Liver (tissue), 9 donors: ENCODE results near the gene BACH2. TPM values are rescaled to one million over a fixed set of nuclear protein-coding genes. Genes with fewer than 3 reads are reported as not detected.

Experiments used
- DNase-seq: peaks from one replicate; pipeline ENCODE4 v3.0.0-alpha.2; 2017; ENCODE audit warnings: low spot score
- H3K27ac ChIP-seq, 2 donors: one replicate each; pipeline ENCODE4 v1.7.0; 2013; ENCODE audit warnings: inconsistent platforms in 2 of 2, low read length in 2 of 2, control low read depth in 1 of 2, low read depth in 1 of 2, mild to moderate bottlenecking in 1 of 2
- H3K27me3 ChIP-seq, 4 donors: one replicate each; pipeline versions ENCODE4 v1.6.1 to v1.7.0; 2013; ENCODE audit warnings: low read length in 3 of 4, inconsistent platforms in 1 of 4, mild to moderate bottlenecking in 1 of 4, moderate library complexity in 1 of 4; ENCODE audit not compliant: control insufficient read depth in 4 of 4, insufficient read depth in 4 of 4
- H3K36me3 ChIP-seq, 4 donors: one replicate each; pipeline versions ENCODE4 v1.6.1 to v1.7.0; 2013; ENCODE audit warnings: low read length in 3 of 4, mild to moderate bottlenecking in 3 of 4, low read depth in 1 of 4, moderate library complexity in 1 of 4; ENCODE audit not compliant: control insufficient read depth in 4 of 4, insufficient read depth in 3 of 4
- H3K4me1 ChIP-seq, 4 donors: one replicate each; pipeline versions ENCODE4 v1.6.1 to v1.7.0; 2013; ENCODE audit warnings: low read length in 3 of 4, mild to moderate bottlenecking in 3 of 4, moderate library complexity in 1 of 4; ENCODE audit not compliant: control insufficient read depth in 4 of 4, insufficient read depth in 4 of 4
- H3K4me3 ChIP-seq, 3 donors: one replicate each; pipeline versions ENCODE4 v1.6.1 to v1.7.0; 2013; ENCODE audit warnings: low read length in 3 of 3, control low read depth in 1 of 3, low read depth in 1 of 3, mild to moderate bottlenecking in 1 of 3
- H3K9ac ChIP-seq, 2 donors: one replicate each; pipeline ENCODE4 v1.7.0; 2013; ENCODE audit warnings: low read length in 2 of 2, mild to moderate bottlenecking in 2 of 2, moderate library complexity in 2 of 2, control low read depth in 1 of 2, low read depth in 1 of 2
- H3K9me3 ChIP-seq, 4 donors: one replicate each; pipeline versions ENCODE4 v1.6.1 to v1.7.0; 2013; ENCODE audit warnings: low read length in 3 of 4; ENCODE audit not compliant: control insufficient read depth in 4 of 4
- FOXA1 ChIP-seq: IDR thresholded peaks from 2 replicates; pipeline ENCODE4 v1.6.1; 2016; ENCODE audit warnings: antibody characterized with exemption
- FOXA2 ChIP-seq: IDR thresholded peaks from 2 replicates; pipeline ENCODE4 v1.6.1; 2016; ENCODE audit warnings: antibody characterized with exemption
- GABPA ChIP-seq, 2 donors: IDR thresholded peaks in 1 of 2; conservative IDR thresholded peaks in 1 of 2; 2 replicates each; pipeline ENCODE4 v1.6.1; 2016; ENCODE audit warnings: antibody characterized with exemption in 2 of 2, mild to moderate bottlenecking in 1 of 2, moderate library complexity in 1 of 2
- HNF4A ChIP-seq, 2 donors: conservative IDR thresholded peaks; 2 replicates each; pipeline ENCODE4 v1.6.1; 2016; ENCODE audit warnings: antibody characterized with exemption in 2 of 2, mild to moderate bottlenecking in 2 of 2
- JUND ChIP-seq, 2 donors: IDR thresholded peaks; 2 replicates each; pipeline ENCODE4 v1.6.1; 2016; ENCODE audit warnings: antibody characterized with exemption in 2 of 2
- NR2F2 ChIP-seq: IDR thresholded peaks from 2 replicates; pipeline ENCODE4 v1.6.1; 2016; ENCODE audit warnings: antibody characterized with exemption
- RAD21 ChIP-seq, 2 donors: IDR thresholded peaks; 2 replicates each; pipeline ENCODE4 v1.6.1; 2016; ENCODE audit warnings: antibody characterized with exemption in 2 of 2, mild to moderate bottlenecking in 2 of 2
- SP1 ChIP-seq: IDR thresholded peaks from 2 replicates; pipeline ENCODE4 v1.6.1; 2018; ENCODE audit warnings: antibody characterized with exemption, mild to moderate bottlenecking
- TAF1 ChIP-seq: conservative IDR thresholded peaks from 2 replicates; pipeline ENCODE4 v1.6.1; 2016; ENCODE audit warnings: antibody characterized with exemption, mild to moderate bottlenecking
- YY1 ChIP-seq: IDR thresholded peaks from 2 replicates; pipeline ENCODE4 v1.6.1; 2016; ENCODE audit warnings: antibody characterized with exemption, mild to moderate bottlenecking
- WGBS: extraction: QIAGEN DNeasy Blood & Tissue Kit; methylation state at CpG from one replicate; pipeline ENCODE4 v1.1.7; 2013; 5-methylcytosine and 5-hydroxymethylcytosine counted together
- polyA plus RNA-seq, 2 donors: library from polyadenylated mRNA; stranded (reverse) in 1 of 2; unstranded in 1 of 2; fragments of 200-250 nt in 1 of 2; fragments of >200 nt in 1 of 2; fragmentation: Nextera tagmentation in 1 of 2; extraction: Ambion mirVana in 1 of 2; gene quantifications; one replicate each; pipeline versions ENCODE4 v1.2.1 to v1.2.3, GENCODE V29; 2013 to 2015
- total RNA-seq, 2 donors: library from RNA; depleted of rRNA; stranded (reverse); fragments of >200 nt; gene quantifications; one replicate each; pipeline ENCODE4 v1.2.3, GENCODE V29; 2014
- TF ChIP-seq, protein P1 (sequence below): IDR thresholded peaks from 2 replicates; pipeline ENCODE4 v1.6.1; 2016; ENCODE audit warnings: antibody characterized with exemption
- TF ChIP-seq, protein P2 (sequence below): IDR thresholded peaks from 2 replicates; pipeline ENCODE4 v1.6.1; 2016; ENCODE audit warnings: antibody characterized with exemption
- TF ChIP-seq, protein P3 (sequence below): IDR thresholded peaks from 2 replicates; pipeline ENCODE4 v1.6.1; 2016; ENCODE audit warnings: antibody characterized with exemption
- TF ChIP-seq, protein P4 (sequence below): IDR thresholded peaks from 2 replicates; pipeline ENCODE4 v1.6.1; 2016; ENCODE audit warnings: antibody characterized with exemption, mild to moderate bottlenecking
- donor health status: healthy.
- donor health status: healthy.
- donor health status: healthy.
- donor health status: healthy.
- donor health status: healthy.

BACH2 gene
- total and polyA plus RNA-seq, 4 donors, result 1.9 to 3.7 (median 1.9) TPM

DNA sequence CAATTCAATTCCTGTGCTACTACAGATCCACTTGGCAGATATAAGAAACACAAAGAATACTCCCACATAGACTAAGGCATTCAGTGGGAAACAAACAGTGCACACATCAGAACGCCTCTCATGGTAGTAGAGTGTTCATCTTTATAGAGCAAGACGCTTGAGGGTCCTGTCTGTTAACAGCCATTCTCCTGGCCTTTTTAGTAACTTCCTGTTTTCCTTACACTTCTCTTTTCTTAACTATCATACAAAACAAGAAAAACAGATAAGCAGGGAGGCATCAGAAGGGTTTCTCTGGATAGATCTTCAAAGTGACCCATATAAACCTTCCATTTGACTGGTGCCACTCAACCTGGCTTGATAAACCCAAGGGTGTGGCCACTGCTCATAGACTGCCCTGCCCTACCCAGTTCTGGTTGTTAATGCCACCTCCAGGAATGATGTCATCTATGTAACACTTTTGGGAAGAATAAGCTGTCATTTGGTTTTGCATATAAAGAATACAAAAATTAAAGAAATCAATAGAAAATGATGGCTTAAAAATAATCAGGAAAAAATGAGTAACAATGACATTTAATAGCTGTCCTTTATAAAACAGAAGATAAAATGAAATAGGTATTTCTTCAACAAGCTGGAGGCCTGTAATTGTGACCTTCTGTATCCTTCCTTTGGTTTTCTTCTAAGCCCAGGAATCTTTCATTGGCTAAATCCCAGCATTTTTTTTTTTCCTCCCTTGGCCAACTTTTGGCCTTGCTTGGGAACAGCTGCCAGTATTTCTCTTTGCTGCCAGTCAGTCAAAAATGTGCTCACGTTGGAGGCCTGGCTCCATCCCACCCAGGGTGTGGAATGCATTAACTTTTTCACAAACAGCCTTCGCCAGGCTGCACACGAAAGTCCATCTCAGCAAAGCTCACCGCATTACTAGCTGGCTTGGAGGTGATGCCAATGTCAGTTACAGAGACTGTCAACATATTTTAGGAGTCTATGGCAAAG is 298.9 kb downstream of the BACH2 start:
- peaks cover 0 to 3% (median 0%) of the 10 kb centered on the region in 4 donors for H3K4me1 ChIP-seq
- no peaks in the 10 kb centered on the region for H3K27me3 ChIP-seq
- no peak for DNase-seq
- TF ChIP-seq, protein P1, sequence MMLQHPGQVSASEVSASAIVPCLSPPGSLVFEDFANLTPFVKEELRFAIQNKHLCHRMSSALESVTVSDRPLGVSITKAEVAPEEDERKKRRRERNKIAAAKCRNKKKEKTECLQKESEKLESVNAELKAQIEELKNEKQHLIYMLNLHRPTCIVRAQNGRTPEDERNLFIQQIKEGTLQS, result no peak
- TF ChIP-seq HNF4A (conservative IDR thresholded peaks at IDR 0.05), result no peak
- no peak for TF ChIP-seq GABPA (IDR thresholded peaks at IDR 0.05 in 1 of 2, conservative IDR thresholded peaks at IDR 0.05 in 1 of 2)
- TF ChIP-seq, protein P2, sequence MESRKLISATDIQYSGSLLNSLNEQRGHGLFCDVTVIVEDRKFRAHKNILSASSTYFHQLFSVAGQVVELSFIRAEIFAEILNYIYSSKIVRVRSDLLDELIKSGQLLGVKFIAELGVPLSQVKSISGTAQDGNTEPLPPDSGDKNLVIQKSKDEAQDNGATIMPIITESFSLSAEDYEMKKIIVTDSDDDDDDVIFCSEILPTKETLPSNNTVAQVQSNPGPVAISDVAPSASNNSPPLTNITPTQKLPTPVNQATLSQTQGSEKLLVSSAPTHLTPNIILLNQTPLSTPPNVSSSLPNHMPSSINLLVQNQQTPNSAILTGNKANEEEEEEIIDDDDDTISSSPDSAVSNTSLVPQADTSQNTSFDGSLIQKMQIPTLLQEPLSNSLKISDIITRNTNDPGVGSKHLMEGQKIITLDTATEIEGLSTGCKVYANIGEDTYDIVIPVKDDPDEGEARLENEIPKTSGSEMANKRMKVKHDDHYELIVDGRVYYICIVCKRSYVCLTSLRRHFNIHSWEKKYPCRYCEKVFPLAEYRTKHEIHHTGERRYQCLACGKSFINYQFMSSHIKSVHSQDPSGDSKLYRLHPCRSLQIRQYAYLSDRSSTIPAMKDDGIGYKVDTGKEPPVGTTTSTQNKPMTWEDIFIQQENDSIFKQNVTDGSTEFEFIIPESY, result no peak
- TF ChIP-seq, protein P3, sequence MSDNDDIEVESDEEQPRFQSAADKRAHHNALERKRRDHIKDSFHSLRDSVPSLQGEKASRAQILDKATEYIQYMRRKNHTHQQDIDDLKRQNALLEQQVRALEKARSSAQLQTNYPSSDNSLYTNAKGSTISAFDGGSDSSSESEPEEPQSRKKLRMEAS, result no peak
- TF ChIP-seq NR2F2, result no peak
- no peak for TF ChIP-seq SP1
- no peak for TF ChIP-seq FOXA2
- H3K4me3 ChIP-seq, result no peak overlapping the region
- no peak overlapping the region for H3K27ac ChIP-seq
- no peak overlapping the region for H3K9ac ChIP-seq
- 83% methylated on average over 6 of the region's 6 CpGs for WGBS
- H3K36me3 ChIP-seq, result no peaks in the 10 kb centered on the region
- H3K9me3 ChIP-seq, result no peaks in the 10 kb centered on the region

DNA sequence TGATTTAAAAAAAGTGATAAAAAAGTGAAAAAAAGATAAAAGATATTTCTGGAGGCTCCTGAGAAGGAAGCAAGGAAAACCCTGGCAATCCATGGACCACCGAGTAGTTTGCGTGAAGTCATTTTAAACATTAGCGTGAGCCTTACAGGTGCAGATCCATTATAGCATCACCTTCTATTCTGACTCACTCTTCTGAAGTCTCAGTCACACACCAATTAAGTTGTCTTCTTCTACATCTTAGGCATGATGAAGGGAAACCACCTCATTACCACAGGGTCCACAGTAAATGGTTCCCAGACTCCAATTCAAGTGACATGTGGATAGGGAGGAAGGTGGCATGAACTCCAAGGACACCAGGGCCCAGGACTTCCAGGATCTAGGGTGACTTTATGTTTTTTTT is 303.2 kb downstream of the BACH2 start:
- no peaks in the 10 kb centered on the region for H3K27me3 ChIP-seq
- H3K4me3 ChIP-seq, result no peak overlapping the region
- no peak overlapping the region for H3K9ac ChIP-seq
- 98% methylated on average over 3 of the region's 3 CpGs for WGBS
- H3K9me3 ChIP-seq, result no peaks in the 10 kb centered on the region
- no peaks in the 10 kb centered on the region for H3K4me1 ChIP-seq
- no peak for DNase-seq
- H3K36me3 ChIP-seq, result no peaks in the 10 kb centered on the region
- no peak for TF ChIP-seq FOXA1
- TF ChIP-seq, protein P2, result no peak
- no peak for TF ChIP-seq RAD21 (IDR thresholded peaks at IDR 0.05)
- TF ChIP-seq JUND (IDR thresholded peaks at IDR 0.05), result no peak
- TF ChIP-seq YY1, result no peak
- TF ChIP-seq HNF4A (conservative IDR thresholded peaks at IDR 0.05), result no peak
- no peak overlapping the region for H3K27ac ChIP-seq

DNA sequence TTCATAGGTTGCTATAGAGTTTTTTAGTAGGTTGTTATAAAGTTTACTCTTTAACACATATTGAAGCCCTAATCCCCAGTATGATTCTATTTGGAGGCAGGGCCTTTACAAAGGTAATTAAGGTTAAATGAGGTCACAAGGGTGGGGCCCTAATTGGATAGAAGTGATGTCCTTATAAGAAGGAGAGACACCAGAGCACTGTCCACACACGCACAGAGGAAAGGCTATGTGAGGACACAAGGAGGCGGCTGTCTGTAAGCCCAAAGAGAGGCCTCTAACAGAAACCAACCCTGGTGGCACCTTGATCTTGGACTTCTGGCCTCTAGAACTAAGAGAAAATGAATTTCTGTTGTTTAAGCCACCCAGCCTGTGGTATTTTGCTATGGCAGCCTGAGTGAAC is 303.8 kb downstream of the BACH2 start:
- Histone ChIP-seq H3K9me3 (no peaks in the 10 kb centered on the region), H3K4me3 (no peak overlapping the region), H3K4me1 (no peaks in the 10 kb centered on the region), H3K36me3 (no peaks in the 10 kb centered on the region), H3K27ac (no peak overlapping the region), H3K9ac (no peak overlapping the region), H3K27me3 (no peaks in the 10 kb centered on the region)
- TF ChIP-seq TAF1 (no peak), GABPA (IDR thresholded peaks at IDR 0.05 in 1 of 2, conservative IDR thresholded peaks at IDR 0.05 in 1 of 2) (no peak), RAD21 (IDR thresholded peaks at IDR 0.05) (no peak)
- TF ChIP-seq, protein P4, sequence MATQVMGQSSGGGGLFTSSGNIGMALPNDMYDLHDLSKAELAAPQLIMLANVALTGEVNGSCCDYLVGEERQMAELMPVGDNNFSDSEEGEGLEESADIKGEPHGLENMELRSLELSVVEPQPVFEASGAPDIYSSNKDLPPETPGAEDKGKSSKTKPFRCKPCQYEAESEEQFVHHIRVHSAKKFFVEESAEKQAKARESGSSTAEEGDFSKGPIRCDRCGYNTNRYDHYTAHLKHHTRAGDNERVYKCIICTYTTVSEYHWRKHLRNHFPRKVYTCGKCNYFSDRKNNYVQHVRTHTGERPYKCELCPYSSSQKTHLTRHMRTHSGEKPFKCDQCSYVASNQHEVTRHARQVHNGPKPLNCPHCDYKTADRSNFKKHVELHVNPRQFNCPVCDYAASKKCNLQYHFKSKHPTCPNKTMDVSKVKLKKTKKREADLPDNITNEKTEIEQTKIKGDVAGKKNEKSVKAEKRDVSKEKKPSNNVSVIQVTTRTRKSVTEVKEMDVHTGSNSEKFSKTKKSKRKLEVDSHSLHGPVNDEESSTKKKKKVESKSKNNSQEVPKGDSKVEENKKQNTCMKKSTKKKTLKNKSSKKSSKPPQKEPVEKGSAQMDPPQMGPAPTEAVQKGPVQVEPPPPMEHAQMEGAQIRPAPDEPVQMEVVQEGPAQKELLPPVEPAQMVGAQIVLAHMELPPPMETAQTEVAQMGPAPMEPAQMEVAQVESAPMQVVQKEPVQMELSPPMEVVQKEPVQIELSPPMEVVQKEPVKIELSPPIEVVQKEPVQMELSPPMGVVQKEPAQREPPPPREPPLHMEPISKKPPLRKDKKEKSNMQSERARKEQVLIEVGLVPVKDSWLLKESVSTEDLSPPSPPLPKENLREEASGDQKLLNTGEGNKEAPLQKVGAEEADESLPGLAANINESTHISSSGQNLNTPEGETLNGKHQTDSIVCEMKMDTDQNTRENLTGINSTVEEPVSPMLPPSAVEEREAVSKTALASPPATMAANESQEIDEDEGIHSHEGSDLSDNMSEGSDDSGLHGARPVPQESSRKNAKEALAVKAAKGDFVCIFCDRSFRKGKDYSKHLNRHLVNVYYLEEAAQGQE, result no peak
- TF ChIP-seq, protein P1, result no peak
- no peak for DNase-seq
- WGBS, result 95% methylated on average over 2 of the region's 2 CpGs
